ENCODE data around the gene SH3D21. TPM values are rescaled to one million over a fixed set of nuclear protein-coding genes. Genes with fewer than 3 reads are reported as not detected.

The SH3D21 gene
- total RNA-seq (2022) (3.2 and 3.3 TPM in 2 replicates), Bru-seq, nascent RNA (percentile 53 among the genes with signal in this experiment), BruChase-seq, experiment 1, labeled RNA remaining after a 6-hour chase (percentile 57 among the genes with signal in this experiment), BruChase-seq, experiment 2, labeled RNA remaining after a 2-hour chase (percentile 49 among the genes with signal in this experiment)
- long read RNA-seq: 0 reads

GRCh38 chr1:36306210-36306901 is at the start of gene SH3D21:
Gene SH3D21, plus strand, starts transcription at chr1:36306368. Its CDS starts 53 bp downstream, at chr1:36306421.
- peak; percentile 77 for DNase-seq (ENCODE audit: unreplicated experiment)
- H3K27me3 Mint-ChIP-seq (ENCODE audit: insufficient read depth, unreplicated experiment): no peaks in the 10 kb centered on the region
- no peaks in the 10 kb centered on the region for H3K9me3 Mint-ChIP-seq (ENCODE audit: unreplicated experiment)
- intact Hi-C loops (cut with micrococcal nuclease): loop anchor here (2.0 kb wide), 1 partner anchor 114 kb away; no protein-coding TSS in a partner anchor
- BruUV-seq (replicated peaks): no TSS peak
- ChIA-PET POLR2A (interaction anchor here (0.6 to 3.0 kb wide), 20 partner anchors 8 to 387 kb away, joined by 3 to 18 read pairs (median 4); partner anchors contain the start of genes EVA1B, LSM10, THRAP3 and TRAPPC3), CTCF (interaction anchor here (0.5 to 2.2 kb wide), 18 partner anchors 12 to 129 kb away, joined by 3 to 18 read pairs (median 4); partner anchors contain the start of gene LSM10)
- TF ChIP-seq CTCF (IDR thresholded peaks at IDR 0.05; ENCODE audit: unreplicated experiment): peak; percentile 24
- H3K4me3 Mint-ChIP-seq (ENCODE audit: unreplicated experiment): peak within 1 kb of the TSS; percentile 72
- peaks cover 68% of the 10 kb centered on the region for H3K36me3 Mint-ChIP-seq (ENCODE audit: insufficient read depth, unreplicated experiment)
- peaks cover 6% of the 10 kb centered on the region for H3K4me1 Mint-ChIP-seq (ENCODE audit: insufficient read depth, unreplicated experiment)
- peak within 1 kb of the TSS; percentile 49 for H3K27ac Mint-ChIP-seq (ENCODE audit: low read depth, unreplicated experiment)

GRCh38 chr1:36256558-36257374 is 49.4 kb upstream of the SH3D21 start:
- Mint-ChIP-seq H3K36me3 (ENCODE audit: insufficient read depth, unreplicated experiment) (peaks cover 76% of the 10 kb centered on the region), H3K9me3 (ENCODE audit: unreplicated experiment) (no peaks in the 10 kb centered on the region), H3K4me3 (ENCODE audit: unreplicated experiment) (no peak overlapping the region), H3K4me1 (ENCODE audit: insufficient read depth, unreplicated experiment) (peaks cover 20% of the 10 kb centered on the region), H3K27ac (ENCODE audit: low read depth, unreplicated experiment) (peak overlapping the region; percentile 68), H3K27me3 (ENCODE audit: insufficient read depth, unreplicated experiment) (no peaks in the 10 kb centered on the region)
- ChIA-PET POLR2A (no interaction called here), CTCF (interaction anchor here (0.7 kb wide), 1 partner anchor 30 kb away, joined by 3 read pairs; no protein-coding TSS in a partner anchor)
- TF ChIP-seq CTCF (IDR thresholded peaks at IDR 0.05; ENCODE audit: unreplicated experiment): no peak
- intact Hi-C loops (cut with micrococcal nuclease): no loop called here
- DNase-seq (ENCODE audit: unreplicated experiment): no peak
- no TSS peak for BruUV-seq (replicated peaks)

- Mint-ChIP-seq H3K4me3 (ENCODE audit: unreplicated experiment) (peak overlapping the region; percentile 3), H3K27me3 (ENCODE audit: insufficient read depth, unreplicated experiment) (no peaks in the 10 kb centered on the region), H3K4me1 (ENCODE audit: insufficient read depth, unreplicated experiment) (peaks cover 20% of the 10 kb centered on the region), H3K36me3 (ENCODE audit: insufficient read depth, unreplicated experiment) (peaks cover 83% of the 10 kb centered on the region), H3K9me3 (ENCODE audit: unreplicated experiment) (no peaks in the 10 kb centered on the region), H3K27ac (ENCODE audit: low read depth, unreplicated experiment) (peak overlapping the region; percentile 68)
- no peak for TF ChIP-seq CTCF (IDR thresholded peaks at IDR 0.05; ENCODE audit: unreplicated experiment)
- ChIA-PET CTCF (no interaction called here), POLR2A (no interaction called here)
- intact Hi-C loops (cut with micrococcal nuclease): no loop called here
- no TSS peak for BruUV-seq (replicated peaks)
- DNase-seq (ENCODE audit: unreplicated experiment): no peak
Measured at GRCh38 chr1:36257375-36257767, 48.8 kb upstream of the SH3D21 start.

GRCh38 chr1:36258960-36259344 is 47.2 kb upstream of the SH3D21 start:
- ChIA-PET CTCF (interaction anchor here (0.5 to 1.6 kb wide), 6 partner anchors 11 to 108 kb away, joined by 3 to 6 read pairs (median 3); no protein-coding TSS in a partner anchor), POLR2A (interaction anchor here (0.8 to 2.0 kb wide), 5 partner anchors 9 to 37 kb away, joined by 3 to 10 read pairs (median 4); partner anchors contain the start of gene THRAP3)
- TF ChIP-seq CTCF (IDR thresholded peaks at IDR 0.05; ENCODE audit: unreplicated experiment): no peak
- intact Hi-C loops (cut with micrococcal nuclease): no loop called here
- Mint-ChIP-seq H3K36me3 (ENCODE audit: insufficient read depth, unreplicated experiment) (peaks cover 92% of the 10 kb centered on the region), H3K4me1 (ENCODE audit: insufficient read depth, unreplicated experiment) (peaks cover 17% of the 10 kb centered on the region), H3K27ac (ENCODE audit: low read depth, unreplicated experiment) (no peak overlapping the region), H3K9me3 (ENCODE audit: unreplicated experiment) (no peaks in the 10 kb centered on the region), H3K27me3 (ENCODE audit: insufficient read depth, unreplicated experiment) (no peaks in the 10 kb centered on the region), H3K4me3 (ENCODE audit: unreplicated experiment) (no peak overlapping the region)
- BruUV-seq (replicated peaks): no TSS peak
- DNase-seq (ENCODE audit: unreplicated experiment): peak; percentile 48

All from MCF 10A (cell line).